Adipose tissue (tissue), 3 donors: ENCODE data around the gene RNF207. TPM values are rescaled to one million over a fixed set of nuclear protein-coding genes. Genes with fewer than 3 reads are reported as not detected.

Experiments
- H3K27ac ChIP-seq: one replicate; pipeline ENCODE4 v1.5.1; 2013; ENCODE audit warnings: low read depth, low read length
- WGBS, 3 donors: extraction: QIAGEN DNeasy Blood & Tissue Kit; methylation state at CpG; one replicate each; pipeline ENCODE4 v1.1.7; 2013; 5-methylcytosine and 5-hydroxymethylcytosine counted together
- polyA plus RNA-seq, 3 donors: library from polyadenylated mRNA; stranded (reverse); fragments of 200-250 nt; gene quantifications; one replicate each; pipeline ENCODE4 v1.2.3, GENCODE V29; 2013
- donor health status: healthy with polysubstance abuse.
- donor health status: Bipolar disorder and iron deficiency.
- donor health status: healthy.

The RNF207 gene
- polyA plus RNA-seq, 3 donors, result 7.5 to 13.7 (median 9.7) TPM

GRCh38 chr1:6171548-6172124, 34.3 kb upstream of the RNF207 start:
- 34 to 45% (median 38%) methylated on average over 10 of the region's 10 CpGs for WGBS, 3 donors
- no peak overlapping the region for H3K27ac ChIP-seq

DNA sequence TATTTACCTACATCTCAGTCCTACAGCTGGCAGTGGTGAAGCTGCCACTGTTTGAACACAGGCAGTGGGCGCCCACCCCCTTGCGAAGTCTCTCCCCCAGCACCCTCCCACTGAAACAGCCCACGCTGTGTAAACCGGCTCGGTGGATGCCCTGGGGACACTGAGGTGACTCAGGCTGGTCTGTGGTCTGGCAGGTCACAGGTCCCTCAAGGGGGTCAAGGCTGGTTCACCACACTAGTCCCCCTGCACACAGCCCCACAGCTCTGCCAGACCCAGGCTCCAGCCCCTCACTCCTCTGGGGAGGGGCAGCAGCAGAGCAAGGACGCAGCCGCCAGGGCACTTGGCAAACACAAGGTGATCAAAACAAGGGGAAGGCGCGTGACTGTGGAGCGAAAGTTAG, 33.4 kb upstream of the RNF207 start:
- WGBS, 3 donors, result 76 to 79% (median 76%) methylated on average over 10 of the region's 10 CpGs
- H3K27ac ChIP-seq, result no peak overlapping the region

- H3K27ac ChIP-seq, result no peak overlapping the region
- WGBS, 3 donors, result 82 to 97% (median 95%) methylated on average over 5 of the region's 5 CpGs
Measured at GRCh38 chr1:6174621-6175410, 31.1 kb upstream of the RNF207 start.

GRCh38 chr1:6175411-6175828, 30.5 kb upstream of the RNF207 start:
- H3K27ac ChIP-seq, result no peak overlapping the region
- 84 to 97% (median 93%) methylated on average over 6 of the region's 6 CpGs for WGBS, 3 donors

- 64 to 68% (median 67%) methylated on average over 5 of the region's 5 CpGs for WGBS, 3 donors
- no peak overlapping the region for H3K27ac ChIP-seq
Measured at GRCh38 chr1:6176779-6177178, 29.1 kb upstream of the RNF207 start.

DNA sequence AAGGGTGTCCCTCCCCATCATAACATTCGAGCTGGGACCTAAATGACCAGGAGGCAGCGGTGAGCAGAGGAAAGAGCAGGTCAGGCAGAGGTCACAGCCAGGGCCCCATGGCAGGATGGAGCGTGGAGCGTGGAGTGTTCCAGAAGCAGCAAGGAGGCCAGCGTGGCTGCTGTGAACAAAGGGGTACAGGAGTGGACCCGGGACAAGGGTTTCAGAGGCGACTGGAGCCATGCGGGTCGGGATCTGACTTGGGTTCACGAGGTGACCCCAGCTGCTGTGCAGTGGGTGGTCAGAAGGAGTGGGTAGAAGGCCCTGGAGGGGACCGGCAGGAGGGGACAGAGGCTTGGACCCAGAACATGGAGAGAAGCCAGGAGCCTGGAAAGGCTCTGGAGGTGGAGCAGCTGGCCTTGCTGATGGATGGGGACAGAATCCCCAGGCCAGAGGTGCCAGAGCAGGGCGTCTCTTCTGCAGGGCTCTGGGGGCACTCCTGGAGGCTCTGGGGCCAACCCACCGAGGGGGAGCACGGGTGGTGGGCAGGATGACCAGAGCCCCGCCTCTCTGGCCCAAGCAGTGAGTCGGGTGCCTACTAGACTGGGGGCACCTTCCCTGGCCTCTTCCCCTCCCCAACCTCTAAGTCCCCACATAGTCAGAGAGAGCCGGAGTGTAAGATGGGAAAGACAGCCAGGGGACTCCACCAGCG, 28.1 kb upstream of the RNF207 start:
- H3K27ac ChIP-seq, result no peak overlapping the region
- 63 to 78% (median 77%) methylated on average over 18 of the region's 18 CpGs for WGBS, 3 donors

GRCh38 chr1:6178751-6179563, 27.0 kb upstream of the RNF207 start:
- WGBS, 3 donors, result 3 to 8% (median 5%) methylated on average over 34 to 51 of the region's 51 CpGs
- no peak overlapping the region for H3K27ac ChIP-seq

- no peak overlapping the region for H3K27ac ChIP-seq
- 0 to 1% (median 0%) methylated on average over 14 to 90 of the region's 92 CpGs for WGBS, 3 donors
Measured at GRCh38 chr1:6179564-6180175, 26.2 kb upstream of the RNF207 start.

- no peak within 1 kb of the TSS for H3K27ac ChIP-seq
- 0 to 3% (median 1%) methylated on average over 47 to 57 of the region's 57 CpGs for WGBS, 3 donors
Measured at GRCh38 chr1:6180268-6180706, 25.6 kb upstream of the RNF207 start, which contains the start of gene CHD5. Gene CHD5 (minus strand): TSS chr1:6180321. CDS start chr1:6180023, 298 bp downstream.

DNA sequence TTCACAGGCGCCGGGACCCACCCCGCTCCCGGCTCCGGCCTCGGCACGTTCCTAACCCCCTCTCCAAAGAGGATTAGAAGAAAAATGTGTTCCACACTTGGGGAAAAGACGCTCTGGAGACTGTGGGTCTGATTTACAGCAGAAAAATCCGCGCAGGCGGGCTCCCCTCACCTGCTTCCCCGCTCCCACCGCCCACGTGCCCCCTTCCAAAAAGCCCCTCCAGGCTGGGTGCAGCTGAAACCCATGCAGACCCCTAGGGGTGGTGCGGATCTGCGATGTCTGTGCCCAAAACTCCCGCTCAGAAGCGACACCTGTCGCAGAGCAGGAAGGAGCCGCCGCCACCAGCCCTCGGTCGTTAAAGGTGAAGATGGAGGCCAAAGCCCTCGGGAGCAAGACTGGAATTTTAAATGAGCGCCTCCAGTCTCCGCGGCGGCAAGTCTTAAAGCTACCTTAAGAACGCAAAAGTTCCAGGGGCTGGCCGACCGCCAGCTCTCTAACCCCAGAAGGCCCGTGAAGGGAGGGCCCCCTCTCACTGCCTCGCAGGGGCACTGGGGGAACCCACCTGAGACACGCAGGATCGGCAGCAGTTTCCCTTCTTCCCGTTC, 25.1 kb upstream of the RNF207 start:
- H3K27ac ChIP-seq, result no peak overlapping the region
- 3 to 4% (median 4%) methylated on average over 36 of the region's 36 CpGs for WGBS, 3 donors

DNA sequence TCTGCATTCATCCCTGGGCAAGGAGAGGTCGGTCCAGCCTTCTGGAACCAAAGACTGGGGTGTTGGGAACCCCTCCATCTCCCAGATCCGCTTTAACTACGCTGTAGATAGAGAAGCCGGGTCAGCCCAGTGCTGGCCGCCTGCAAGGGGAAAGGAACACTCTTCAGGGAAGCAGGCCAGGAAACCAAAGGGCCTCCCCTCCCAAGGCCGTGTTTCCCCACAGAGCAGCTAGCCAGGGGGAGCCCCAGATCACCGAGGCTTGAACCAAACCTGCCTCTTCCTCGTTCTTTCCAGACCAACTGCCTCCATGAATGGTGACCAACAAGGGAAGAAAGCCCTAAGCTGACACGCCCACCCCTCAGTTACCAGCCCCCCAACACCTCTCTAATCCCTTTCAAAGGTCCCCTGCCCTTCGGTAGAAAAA, 24.6 kb upstream of the RNF207 start:
- no peak overlapping the region for H3K27ac ChIP-seq
- 7 to 10% (median 8%) methylated on average over 10 of the region's 10 CpGs for WGBS, 3 donors

GRCh38 chr1:6183520-6183989, 22.4 kb upstream of the RNF207 start:
- no peak overlapping the region for H3K27ac ChIP-seq
- 48 to 58% (median 49%) methylated on average over 6 of the region's 6 CpGs for WGBS, 3 donors

DNA sequence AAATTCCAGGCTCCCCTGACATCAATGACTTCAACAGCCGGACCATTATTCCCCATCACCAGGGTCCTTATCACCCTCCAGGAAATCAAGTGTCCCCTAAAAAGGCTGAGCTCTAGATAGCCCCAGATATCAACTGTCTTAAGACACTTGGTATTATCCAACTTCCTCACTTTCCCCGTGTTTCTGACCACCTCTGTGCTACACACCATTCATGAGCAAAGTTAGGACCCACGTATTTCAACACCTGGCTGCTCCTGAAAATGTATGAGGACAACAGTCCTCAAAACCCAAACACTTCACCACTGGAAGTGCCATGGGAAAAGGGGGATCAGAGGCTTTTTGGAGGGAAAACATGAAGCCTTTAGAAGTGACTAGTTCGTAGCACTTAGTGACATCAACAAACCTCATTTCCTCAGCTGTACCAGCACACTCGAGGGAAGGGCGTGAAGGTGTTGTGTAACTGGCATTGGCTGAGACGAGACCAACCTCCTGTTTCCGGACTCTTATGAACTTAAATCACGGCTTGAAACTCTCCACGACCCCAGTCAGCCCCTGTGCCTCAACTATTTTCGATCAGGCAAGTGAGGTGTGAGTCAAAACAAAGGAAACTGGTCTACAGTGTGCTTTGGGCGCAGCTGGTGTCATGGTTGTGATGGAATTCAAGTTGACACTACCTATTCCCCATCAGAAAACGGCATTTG, 21.7 kb upstream of the RNF207 start:
- 62 to 86% (median 64%) methylated on average over 13 of the region's 13 CpGs for WGBS, 3 donors
- no peak overlapping the region for H3K27ac ChIP-seq

DNA sequence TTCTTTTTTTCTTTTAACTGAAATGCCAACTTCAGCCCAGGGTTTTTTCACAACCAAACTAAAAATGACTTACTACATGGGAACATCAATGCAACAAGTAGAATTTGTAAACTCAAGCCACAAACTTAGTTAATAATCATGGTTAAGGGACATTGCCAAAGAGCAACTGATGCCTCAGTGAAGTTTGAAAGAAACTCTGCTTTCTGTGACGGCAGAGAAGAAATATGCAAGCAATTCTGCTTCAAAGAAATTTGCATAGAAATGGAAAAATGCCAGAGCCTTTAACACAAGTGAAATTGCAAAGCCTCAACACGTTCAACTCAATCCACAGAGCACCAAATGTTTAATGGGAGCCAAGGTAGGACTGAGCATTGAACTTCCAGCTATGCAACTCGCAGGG, 20.8 kb upstream of the RNF207 start:
- WGBS, 3 donors, result 58 to 68% (median 63%) methylated on average over 3 of the region's 3 CpGs
- H3K27ac ChIP-seq, result no peak overlapping the region

DNA sequence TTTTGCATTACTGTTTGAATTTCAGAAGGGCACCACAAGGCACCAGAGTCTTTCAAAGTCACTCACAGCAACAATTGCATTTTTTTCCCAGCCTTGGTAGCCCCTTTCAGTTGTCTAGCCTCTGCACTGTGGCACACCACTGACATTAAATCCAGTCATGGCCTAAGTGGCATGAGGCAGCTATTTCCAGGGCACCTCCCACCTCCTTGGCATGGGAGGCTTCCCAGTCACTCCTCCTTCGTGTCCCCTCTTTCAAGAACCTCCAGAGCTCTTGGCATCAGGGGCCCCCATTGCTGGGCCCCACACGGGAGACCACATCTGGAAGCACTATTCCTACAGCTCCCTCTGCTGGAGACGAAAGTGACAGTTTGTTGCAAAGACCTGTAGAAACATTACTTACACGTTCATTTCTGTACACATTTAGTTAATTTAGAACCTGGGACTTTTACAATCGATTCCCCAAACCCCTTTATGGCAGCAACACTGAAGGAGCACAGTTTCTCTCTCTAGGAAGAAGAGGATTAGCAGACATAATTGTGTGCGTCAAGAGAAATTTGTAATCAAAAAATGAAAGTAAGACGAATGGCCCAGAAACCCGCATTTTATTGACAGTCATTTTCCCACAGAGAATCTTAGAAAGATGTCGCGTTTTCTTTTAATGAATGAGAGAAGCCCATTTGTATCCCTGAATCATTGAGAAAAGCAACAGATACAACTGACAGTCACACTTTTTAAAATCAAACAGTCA, 20.1 kb upstream of the RNF207 start:
- WGBS, 3 donors, result 67 to 69% (median 67%) methylated on average over 10 of the region's 10 CpGs
- no peak overlapping the region for H3K27ac ChIP-seq

DNA sequence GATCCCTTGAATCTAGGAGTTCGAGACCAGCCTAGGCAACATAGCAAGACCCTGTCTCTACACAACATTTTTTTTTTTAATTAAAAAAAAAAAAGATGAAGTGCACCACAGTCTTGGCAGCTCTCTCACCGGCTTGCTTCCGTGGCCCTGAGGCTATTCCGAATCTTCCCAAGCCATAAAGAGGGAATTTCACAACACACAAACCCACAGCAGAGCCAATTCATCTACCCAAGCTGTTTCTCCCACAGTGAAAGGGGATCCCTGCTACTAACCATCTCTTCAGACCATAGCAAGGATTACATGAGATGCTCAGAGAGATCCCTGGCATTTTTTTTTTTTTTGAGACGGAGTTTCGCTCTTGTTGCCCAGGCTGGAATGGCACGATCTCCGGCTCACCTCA, 17.5 kb upstream of the RNF207 start:
- no peak overlapping the region for H3K27ac ChIP-seq
- 87 to 93% (median 90%) methylated on average over 8 of the region's 8 CpGs for WGBS, 3 donors
